GM23338 (cell line): ENCODE measurements around the gene WDR26. TPM values are rescaled to one million over a fixed set of nuclear protein-coding genes. Genes with fewer than 3 reads are reported as not detected.
A peak's percentile ranks its signal among the peaks of the same experiment; 100 is the strongest.

Source experiments
- ATAC-seq: fragments of 200-7000 bp; cut with Tn5 transposase; 3 replicates; pipeline ENCODE4 v1.9.1; 2020
- DNase-seq: peaks from one replicate; pipeline ENCODE4 v3.0.0-alpha.2; 2015; ENCODE audit warnings: low spot score
- H2AFZ ChIP-seq: fragments of 200-600 bp; sonication (generic); 2 replicates; pipeline ENCODE4 v1.8.0; 2016; ENCODE audit warnings: antibody characterized with exemption, mild to moderate bottlenecking, moderate library complexity
- H3F3A ChIP-seq: fragments of 200-600 bp; sonication (generic); replicated peaks from 2 replicates; pipeline ENCODE4 v1.8.0; 2017; ENCODE audit warnings: antibody characterized with exemption, mixed run types, low read depth
- H3K27ac ChIP-seq: fragments of 200-600 bp; sonication (generic); 2 replicates; pipeline ENCODE4 v1.6.1; 2016; ENCODE audit warnings: low read depth
- H3K27me3 ChIP-seq: fragments of 200-600 bp; sonication (generic); 2 replicates; pipeline ENCODE4 v1.8.0; 2016; ENCODE audit warnings: mild to moderate bottlenecking, mixed run types, moderate library complexity; ENCODE audit not compliant: insufficient read depth
- H3K36me3 ChIP-seq: fragments of 200-600 bp; sonication (generic); 2 replicates; pipeline ENCODE4 v1.8.0; 2016; ENCODE audit warnings: mild to moderate bottlenecking; ENCODE audit not compliant: insufficient read depth
- H3K4me1 ChIP-seq: fragments of 200-600 bp; sonication (generic); 2 replicates; pipeline ENCODE4 v1.8.0; 2016; ENCODE audit warnings: mild to moderate bottlenecking, moderate library complexity; ENCODE audit not compliant: insufficient read depth
- H3K4me2 ChIP-seq: fragments of 200-600 bp; sonication (generic); 2 replicates; pipeline ENCODE4 v1.7.1; 2017; ENCODE audit warnings: mixed run types
- H3K4me3 ChIP-seq: fragments of 200-600 bp; sonication (generic); 2 replicates; pipeline ENCODE4 v1.6.1; 2016; ENCODE audit warnings: mixed run types
- H3K79me2 ChIP-seq: fragments of 200-600 bp; sonication (generic); replicated peaks from 2 replicates; pipeline ENCODE4 v1.8.0; 2017; ENCODE audit warnings: mild to moderate bottlenecking; ENCODE audit not compliant: insufficient read depth
- H3K9me2 ChIP-seq: fragments of 200-600 bp; sonication (generic); 2 replicates; pipeline ENCODE4 v1.8.0; 2017; ENCODE audit not compliant: insufficient read depth
- H4K20me1 ChIP-seq: fragments of 200-600 bp; sonication (generic); replicated peaks from 2 replicates; pipeline ENCODE4 v1.8.0; 2017; ENCODE audit warnings: mild to moderate bottlenecking; ENCODE audit not compliant: insufficient read depth
- H3K27ac Mint-ChIP-seq: 2 replicates; pipeline ENCODE4 v1.8.0; 2020; ENCODE audit warnings: inconsistent platforms, mild to moderate bottlenecking, moderate library complexity, mixed read lengths
- H3K27me3 Mint-ChIP-seq: 3 replicates; pipeline ENCODE4 v1.8.0; 2022; ENCODE audit warnings: low read depth, mild to moderate bottlenecking, moderate library complexity, mixed read lengths, inconsistent platforms; ENCODE audit not compliant: insufficient read depth, poor library complexity
- H3K36me3 Mint-ChIP-seq: 3 replicates; pipeline ENCODE4 v1.8.0; 2021; ENCODE audit warnings: low read depth, mild to moderate bottlenecking, inconsistent platforms, moderate library complexity, mixed read lengths
- H3K4me1 Mint-ChIP-seq: 3 replicates; pipeline ENCODE4 v1.8.0; 2020; ENCODE audit warnings: mild to moderate bottlenecking, inconsistent platforms, mixed read lengths
- H3K4me3 Mint-ChIP-seq: 3 replicates; pipeline ENCODE4 v1.8.0; 2021; ENCODE audit warnings: moderate library complexity, mild to moderate bottlenecking, inconsistent platforms, mixed read lengths
- H3K9me3 Mint-ChIP-seq: 3 replicates; pipeline ENCODE4 v1.8.0; 2020; ENCODE audit warnings: moderate library complexity, mild to moderate bottlenecking, inconsistent platforms, mixed read lengths
- ETS1 ChIP-seq: IDR thresholded peaks from 2 replicates; pipeline ENCODE4 v1.6.1; 2016; ENCODE audit warnings: antibody characterized with exemption
- EZH2 ChIP-seq: fragments of 200-600 bp; sonication (generic); IDR thresholded peaks from one replicate; pipeline ENCODE4 v1.8.0; 2017; ENCODE audit warnings: antibody characterized with exemption, mild to moderate bottlenecking, low read depth; ENCODE audit not compliant: unreplicated experiment
- EZH2phosphoT487 ChIP-seq: fragments of 200-600 bp; sonication (generic); IDR thresholded peaks from one replicate; pipeline ENCODE4 v1.8.1; 2018; ENCODE audit warnings: antibody characterized with exemption; ENCODE audit not compliant: unreplicated experiment
- JUNB ChIP-seq: IDR thresholded peaks from one replicate; pipeline ENCODE4 v1.6.1; 2016; ENCODE audit warnings: antibody characterized with exemption; ENCODE audit not compliant: unreplicated experiment
- NANOG ChIP-seq: IDR thresholded peaks from 2 replicates; pipeline ENCODE4 v1.6.1; 2016; ENCODE audit warnings: antibody characterized with exemption, borderline replicate concordance
- ZNF331 ChIP-seq: fragments of 250-450 bp; sonication (Bioruptor Pico); IDR thresholded peaks from 2 replicates; pipeline ENCODE4 v1.5.0; 2020; ENCODE audit warnings: low read depth, mild to moderate bottlenecking, moderate library complexity
- polyA plus RNA-seq: library from polyadenylated mRNA; unstranded; fragments of >200 nt; fragmentation: Nextera tagmentation; extraction: Ambion mirVana; gene quantifications from 2 replicates; pipeline ENCODE4 v1.2.1, GENCODE V29; 2016
- total RNA-seq: library from RNA; depleted of rRNA; stranded (reverse); fragments of >200 nt; shearing (Covaris generic); gene quantifications from 2 replicates; pipeline ENCODE4 v1.2.3, GENCODE V29; 2014
- TF ChIP-seq, protein P1 (sequence below), 2 experiments: fragments of 200-600 bp in 1 of 2; sonication (generic) in 1 of 2; conservative IDR thresholded peaks; 2 replicates each; pipeline versions ENCODE4 v1.5.1 to v1.6.1; 2016 to 2017; ENCODE audit warnings: antibody characterized with exemption in 2 of 2, low read depth in 2 of 2, mild to moderate bottlenecking in 2 of 2, moderate library complexity in 1 of 2
- TF ChIP-seq, protein P2 (sequence below): IDR thresholded peaks from one replicate; pipeline ENCODE4 v1.6.1; 2018; ENCODE audit warnings: antibody characterized with exemption; ENCODE audit not compliant: unreplicated experiment

The WDR26 gene
- total and polyA plus RNA-seq, 2 experiments from 2014 or later: 16.9 to 74.6 TPM

DNA sequence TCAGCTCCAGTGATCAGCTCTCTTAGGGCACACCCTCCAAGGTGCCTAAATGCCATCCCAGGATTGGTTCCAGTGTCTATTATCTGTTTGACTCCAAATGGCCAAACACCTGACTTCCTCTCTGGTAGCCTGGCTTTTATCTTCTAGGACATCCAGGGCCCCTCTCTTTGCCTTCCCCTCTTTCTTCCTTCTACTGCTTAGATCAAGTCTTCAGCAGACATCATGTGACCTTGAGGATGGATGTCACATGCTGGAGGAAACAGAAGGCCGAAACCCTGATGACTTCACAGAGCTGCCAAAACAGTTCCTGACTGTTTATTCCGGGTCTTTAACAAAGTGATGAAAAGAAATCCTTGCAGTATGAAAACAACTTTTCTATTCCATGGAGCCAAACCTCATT lies 24.4 kb upstream of the WDR26 start:
- no peak overlapping the region for H3K4me3 ChIP-seq
- no peak overlapping the region for H2AFZ ChIP-seq
- ATAC-seq: no peak
- H3K9me2 ChIP-seq: no peaks in the 10 kb centered on the region
- H3K36me3 Mint-ChIP-seq: no peaks in the 10 kb centered on the region
- no peak overlapping the region for H3K4me3 Mint-ChIP-seq
- no peaks in the 10 kb centered on the region for H3F3A ChIP-seq
- H3K27ac ChIP-seq: no peak overlapping the region
- no peak overlapping the region for H3K4me2 ChIP-seq
- H3K27me3 ChIP-seq: no peaks in the 10 kb centered on the region
- 0 out of 2 replicates have a peak, but pooled peaks cover 4% of the 10 kb centered on the region for H4K20me1 ChIP-seq
- H3K27ac Mint-ChIP-seq: 0 out of 2 replicates have a peak overlapping the region, but pooled peaks have one; percentile 17
- H3K4me1 ChIP-seq: peaks cover 8% of the 10 kb centered on the region
- no peak for TF ChIP-seq ZNF331 (CRISPR knock-in tag)
- TF ChIP-seq JUNB: no peak
- TF ChIP-seq, protein P1, sequence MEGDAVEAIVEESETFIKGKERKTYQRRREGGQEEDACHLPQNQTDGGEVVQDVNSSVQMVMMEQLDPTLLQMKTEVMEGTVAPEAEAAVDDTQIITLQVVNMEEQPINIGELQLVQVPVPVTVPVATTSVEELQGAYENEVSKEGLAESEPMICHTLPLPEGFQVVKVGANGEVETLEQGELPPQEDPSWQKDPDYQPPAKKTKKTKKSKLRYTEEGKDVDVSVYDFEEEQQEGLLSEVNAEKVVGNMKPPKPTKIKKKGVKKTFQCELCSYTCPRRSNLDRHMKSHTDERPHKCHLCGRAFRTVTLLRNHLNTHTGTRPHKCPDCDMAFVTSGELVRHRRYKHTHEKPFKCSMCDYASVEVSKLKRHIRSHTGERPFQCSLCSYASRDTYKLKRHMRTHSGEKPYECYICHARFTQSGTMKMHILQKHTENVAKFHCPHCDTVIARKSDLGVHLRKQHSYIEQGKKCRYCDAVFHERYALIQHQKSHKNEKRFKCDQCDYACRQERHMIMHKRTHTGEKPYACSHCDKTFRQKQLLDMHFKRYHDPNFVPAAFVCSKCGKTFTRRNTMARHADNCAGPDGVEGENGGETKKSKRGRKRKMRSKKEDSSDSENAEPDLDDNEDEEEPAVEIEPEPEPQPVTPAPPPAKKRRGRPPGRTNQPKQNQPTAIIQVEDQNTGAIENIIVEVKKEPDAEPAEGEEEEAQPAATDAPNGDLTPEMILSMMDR (conservative IDR thresholded peaks at IDR 0.05; ENCODE audit: low read depth in 2 of 2): no peak
- TF ChIP-seq NANOG: no peak
- TF ChIP-seq ETS1: no peak
- H3K36me3 ChIP-seq: no peaks in the 10 kb centered on the region
- no peaks in the 10 kb centered on the region for H3K79me2 ChIP-seq
- peaks cover 19% of the 10 kb centered on the region for H3K4me1 Mint-ChIP-seq
- H3K27me3 Mint-ChIP-seq: peaks cover 9% of the 10 kb centered on the region
- DNase-seq: no peak
- H3K9me3 Mint-ChIP-seq: no peaks in the 10 kb centered on the region; the same call in 2 of the 3 replicates

GRCh38 chr1:224458296-224458695 lies 23.7 kb upstream of the WDR26 start:
- Mint-ChIP-seq H3K4me1 (peaks cover 19% of the 10 kb centered on the region), H3K27ac (no peak overlapping the region), H3K9me3 (no peaks in the 10 kb centered on the region; the same call in 2 of the 3 replicates), H3K4me3 (no peak overlapping the region), H3K36me3 (no peaks in the 10 kb centered on the region), H3K27me3 (peaks cover 7% of the 10 kb centered on the region)
- no peak for ATAC-seq
- DNase-seq: no peak
- H3K36me3 ChIP-seq: no peaks in the 10 kb centered on the region
- peaks cover 8% of the 10 kb centered on the region for H3K4me1 ChIP-seq
- no peaks in the 10 kb centered on the region for H3K9me2 ChIP-seq
- H3K27ac ChIP-seq: no peak overlapping the region
- no peaks in the 10 kb centered on the region for H3K27me3 ChIP-seq
- no peaks in the 10 kb centered on the region for H3K79me2 ChIP-seq
- no peak overlapping the region for H3K4me3 ChIP-seq
- no peak overlapping the region for H3K4me2 ChIP-seq
- 0 out of 2 replicates have a peak, but pooled peaks cover 4% of the 10 kb centered on the region for H4K20me1 ChIP-seq
- no peak overlapping the region for H2AFZ ChIP-seq
- no peaks in the 10 kb centered on the region for H3F3A ChIP-seq
- no peak for TF ChIP-seq EZH2
- TF ChIP-seq, protein P1 (conservative IDR thresholded peaks at IDR 0.05; ENCODE audit: low read depth in 2 of 2): no peak
- TF ChIP-seq EZH2phosphoT487: no peak
- TF ChIP-seq, protein P2, sequence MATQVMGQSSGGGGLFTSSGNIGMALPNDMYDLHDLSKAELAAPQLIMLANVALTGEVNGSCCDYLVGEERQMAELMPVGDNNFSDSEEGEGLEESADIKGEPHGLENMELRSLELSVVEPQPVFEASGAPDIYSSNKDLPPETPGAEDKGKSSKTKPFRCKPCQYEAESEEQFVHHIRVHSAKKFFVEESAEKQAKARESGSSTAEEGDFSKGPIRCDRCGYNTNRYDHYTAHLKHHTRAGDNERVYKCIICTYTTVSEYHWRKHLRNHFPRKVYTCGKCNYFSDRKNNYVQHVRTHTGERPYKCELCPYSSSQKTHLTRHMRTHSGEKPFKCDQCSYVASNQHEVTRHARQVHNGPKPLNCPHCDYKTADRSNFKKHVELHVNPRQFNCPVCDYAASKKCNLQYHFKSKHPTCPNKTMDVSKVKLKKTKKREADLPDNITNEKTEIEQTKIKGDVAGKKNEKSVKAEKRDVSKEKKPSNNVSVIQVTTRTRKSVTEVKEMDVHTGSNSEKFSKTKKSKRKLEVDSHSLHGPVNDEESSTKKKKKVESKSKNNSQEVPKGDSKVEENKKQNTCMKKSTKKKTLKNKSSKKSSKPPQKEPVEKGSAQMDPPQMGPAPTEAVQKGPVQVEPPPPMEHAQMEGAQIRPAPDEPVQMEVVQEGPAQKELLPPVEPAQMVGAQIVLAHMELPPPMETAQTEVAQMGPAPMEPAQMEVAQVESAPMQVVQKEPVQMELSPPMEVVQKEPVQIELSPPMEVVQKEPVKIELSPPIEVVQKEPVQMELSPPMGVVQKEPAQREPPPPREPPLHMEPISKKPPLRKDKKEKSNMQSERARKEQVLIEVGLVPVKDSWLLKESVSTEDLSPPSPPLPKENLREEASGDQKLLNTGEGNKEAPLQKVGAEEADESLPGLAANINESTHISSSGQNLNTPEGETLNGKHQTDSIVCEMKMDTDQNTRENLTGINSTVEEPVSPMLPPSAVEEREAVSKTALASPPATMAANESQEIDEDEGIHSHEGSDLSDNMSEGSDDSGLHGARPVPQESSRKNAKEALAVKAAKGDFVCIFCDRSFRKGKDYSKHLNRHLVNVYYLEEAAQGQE: no peak
- TF ChIP-seq NANOG: no peak
